DOHH2 (cell line): ENCODE data around the gene PLPP7.

Experiments used
- H3F3A ChIP-seq: fragments of 200-600 bp; sonication (generic), shearing (Covaris generic); 2 replicates; pipeline ENCODE4 v1.6.0; 2016; ENCODE audit warnings: antibody characterized with exemption, mild to moderate bottlenecking; ENCODE audit not compliant: control insufficient read depth, insufficient read depth
- H3K27ac ChIP-seq: fragments of 200-600 bp; sonication (generic); 2 replicates; pipeline ENCODE4 v1.5.1; 2014; ENCODE audit warnings: low read depth, mild to moderate bottlenecking, low read length, moderate library complexity
- H3K27me3 ChIP-seq: fragments of 200-600 bp; sonication (generic); 2 replicates; pipeline ENCODE4 v1.6.1; 2014; ENCODE audit warnings: mild to moderate bottlenecking, low read length, mixed read lengths; ENCODE audit not compliant: control insufficient read depth
- H3K36me3 ChIP-seq: fragments of 200-600 bp; sonication (generic); 2 replicates; pipeline ENCODE4 v1.6.1; 2014; ENCODE audit warnings: mild to moderate bottlenecking, low read length, moderate library complexity, mixed read lengths; ENCODE audit not compliant: control insufficient read depth
- H3K4me1 ChIP-seq: fragments of 200-600 bp; sonication (generic); 2 replicates; pipeline ENCODE4 v1.6.1; 2014; ENCODE audit warnings: mild to moderate bottlenecking, low read length, mixed read lengths; ENCODE audit not compliant: control insufficient read depth
- H3K4me2 ChIP-seq: fragments of 200-600 bp; sonication (generic); 2 replicates; pipeline ENCODE4 v1.6.0; 2014; ENCODE audit warnings: mild to moderate bottlenecking, low read length, moderate library complexity
- H3K4me3 ChIP-seq: fragments of 200-600 bp; sonication (generic); 2 replicates; pipeline ENCODE4 v1.5.1; 2014; ENCODE audit warnings: mild to moderate bottlenecking, low read length, mixed read lengths
- H3K79me2 ChIP-seq: fragments of 200-600 bp; sonication (generic); 2 replicates; pipeline ENCODE4 v1.6.1; 2014; ENCODE audit warnings: mild to moderate bottlenecking, low read length, mixed read lengths; ENCODE audit not compliant: control insufficient read depth
- H3K9me2 ChIP-seq: fragments of 200-600 bp; sonication (generic); replicated peaks from 2 replicates; pipeline ENCODE4 v1.6.1; 2014; ENCODE audit warnings: mild to moderate bottlenecking, low read length, mixed read lengths; ENCODE audit not compliant: control insufficient read depth
- H3K9me3 ChIP-seq: fragments of 200-600 bp; sonication (generic); 2 replicates; pipeline ENCODE4 v1.6.1; 2014; ENCODE audit warnings: antibody characterized with exemption, low read length, mixed read lengths; ENCODE audit not compliant: control insufficient read depth, insufficient read depth
- H4K20me1 ChIP-seq: fragments of 200-600 bp; sonication (generic); 2 replicates; pipeline ENCODE4 v1.6.0; 2014; ENCODE audit warnings: low read depth, mild to moderate bottlenecking, antibody characterized with exemption, low read length, moderate library complexity; ENCODE audit not compliant: control insufficient read depth, insufficient read depth
- EZH2phosphoT487 ChIP-seq: fragments of 200-600 bp; sonication (generic); IDR thresholded peaks from 2 replicates; pipeline ENCODE4 v1.6.1; 2017; ENCODE audit warnings: borderline replicate concordance, mild to moderate bottlenecking, antibody characterized with exemption, low read length, moderate library complexity, mixed read lengths
- TF ChIP-seq, protein P1 (sequence below): fragments of 200-600 bp; sonication (generic); IDR thresholded peaks from one replicate; pipeline ENCODE4 v1.5.1; 2014; ENCODE audit warnings: antibody characterized with exemption, mild to moderate bottlenecking, low read depth, low read length; ENCODE audit not compliant: poor library complexity, severe bottlenecking

PLPP7 gene

DNA sequence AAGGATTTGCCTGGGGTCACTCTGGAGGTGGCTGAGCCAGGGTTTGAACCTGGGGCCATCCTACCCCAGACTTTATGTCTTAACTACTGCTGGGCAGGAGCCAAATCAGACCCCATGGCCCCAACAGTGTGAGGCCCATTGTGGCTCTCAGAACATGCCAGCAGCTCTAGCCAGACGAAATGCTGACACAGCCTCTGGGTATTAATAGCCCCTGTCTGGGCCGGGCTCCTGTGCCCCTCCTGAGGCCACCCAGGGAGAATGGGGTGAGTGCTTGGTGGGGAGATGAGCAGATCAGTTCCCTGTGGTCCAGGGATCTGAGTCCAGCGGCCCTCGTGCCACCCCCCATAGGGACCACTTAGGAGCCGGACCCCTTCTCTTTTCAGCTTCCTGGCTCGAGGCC, 2.2 kb upstream of the PLPP7 start:
- Histone ChIP-seq H3K9me3 (no peaks in the 10 kb centered on the region), H4K20me1 (no peaks in the 10 kb centered on the region), H3F3A (no peaks in the 10 kb centered on the region), H3K4me1 (peaks cover 5% of the 10 kb centered on the region; the same call in 1 of the 2 replicates), H3K27me3 (no peaks in the 10 kb centered on the region), H3K4me3 (no peak overlapping the region), H3K36me3 (no peaks in the 10 kb centered on the region), H3K4me2 (no peak overlapping the region), H3K27ac (no peak overlapping the region), H3K9me2 (no peaks in the 10 kb centered on the region), H3K79me2 (no peaks in the 10 kb centered on the region)
- no peak for TF ChIP-seq EZH2phosphoT487

DNA sequence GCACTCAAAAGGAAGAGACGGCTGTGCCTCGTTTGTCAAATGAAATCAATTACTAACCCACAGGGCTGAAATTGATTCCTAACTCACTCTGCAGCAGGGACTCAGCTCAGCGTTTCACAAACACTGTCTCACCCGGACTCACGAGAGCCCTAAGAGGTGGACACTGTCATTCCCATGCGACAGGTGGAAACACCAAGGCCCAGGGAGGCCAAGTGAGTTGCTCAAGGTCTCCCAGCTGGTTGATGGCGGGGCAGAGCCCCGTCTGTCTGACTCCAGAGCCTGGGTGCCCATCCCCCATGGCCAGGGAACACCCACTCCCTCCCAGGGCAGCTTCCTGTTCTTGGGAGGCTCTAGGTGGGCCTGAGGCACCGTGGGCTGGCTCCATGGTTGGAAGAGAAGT, 1.3 kb upstream of the PLPP7 start:
- no peaks in the 10 kb centered on the region for H3F3A ChIP-seq
- H4K20me1 ChIP-seq, result no peaks in the 10 kb centered on the region
- no peaks in the 10 kb centered on the region for H3K9me2 ChIP-seq
- no peaks in the 10 kb centered on the region for H3K9me3 ChIP-seq
- H3K36me3 ChIP-seq, result no peaks in the 10 kb centered on the region
- H3K79me2 ChIP-seq, result no peaks in the 10 kb centered on the region
- H3K4me1 ChIP-seq, result peaks cover 5% of the 10 kb centered on the region; the same call in 1 of the 2 replicates
- H3K4me3 ChIP-seq, result no peak overlapping the region
- no peak overlapping the region for H3K4me2 ChIP-seq
- H3K27ac ChIP-seq, result no peak overlapping the region
- TF ChIP-seq, protein P1, sequence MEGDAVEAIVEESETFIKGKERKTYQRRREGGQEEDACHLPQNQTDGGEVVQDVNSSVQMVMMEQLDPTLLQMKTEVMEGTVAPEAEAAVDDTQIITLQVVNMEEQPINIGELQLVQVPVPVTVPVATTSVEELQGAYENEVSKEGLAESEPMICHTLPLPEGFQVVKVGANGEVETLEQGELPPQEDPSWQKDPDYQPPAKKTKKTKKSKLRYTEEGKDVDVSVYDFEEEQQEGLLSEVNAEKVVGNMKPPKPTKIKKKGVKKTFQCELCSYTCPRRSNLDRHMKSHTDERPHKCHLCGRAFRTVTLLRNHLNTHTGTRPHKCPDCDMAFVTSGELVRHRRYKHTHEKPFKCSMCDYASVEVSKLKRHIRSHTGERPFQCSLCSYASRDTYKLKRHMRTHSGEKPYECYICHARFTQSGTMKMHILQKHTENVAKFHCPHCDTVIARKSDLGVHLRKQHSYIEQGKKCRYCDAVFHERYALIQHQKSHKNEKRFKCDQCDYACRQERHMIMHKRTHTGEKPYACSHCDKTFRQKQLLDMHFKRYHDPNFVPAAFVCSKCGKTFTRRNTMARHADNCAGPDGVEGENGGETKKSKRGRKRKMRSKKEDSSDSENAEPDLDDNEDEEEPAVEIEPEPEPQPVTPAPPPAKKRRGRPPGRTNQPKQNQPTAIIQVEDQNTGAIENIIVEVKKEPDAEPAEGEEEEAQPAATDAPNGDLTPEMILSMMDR, result no peak
- no peaks in the 10 kb centered on the region for H3K27me3 ChIP-seq

DNA sequence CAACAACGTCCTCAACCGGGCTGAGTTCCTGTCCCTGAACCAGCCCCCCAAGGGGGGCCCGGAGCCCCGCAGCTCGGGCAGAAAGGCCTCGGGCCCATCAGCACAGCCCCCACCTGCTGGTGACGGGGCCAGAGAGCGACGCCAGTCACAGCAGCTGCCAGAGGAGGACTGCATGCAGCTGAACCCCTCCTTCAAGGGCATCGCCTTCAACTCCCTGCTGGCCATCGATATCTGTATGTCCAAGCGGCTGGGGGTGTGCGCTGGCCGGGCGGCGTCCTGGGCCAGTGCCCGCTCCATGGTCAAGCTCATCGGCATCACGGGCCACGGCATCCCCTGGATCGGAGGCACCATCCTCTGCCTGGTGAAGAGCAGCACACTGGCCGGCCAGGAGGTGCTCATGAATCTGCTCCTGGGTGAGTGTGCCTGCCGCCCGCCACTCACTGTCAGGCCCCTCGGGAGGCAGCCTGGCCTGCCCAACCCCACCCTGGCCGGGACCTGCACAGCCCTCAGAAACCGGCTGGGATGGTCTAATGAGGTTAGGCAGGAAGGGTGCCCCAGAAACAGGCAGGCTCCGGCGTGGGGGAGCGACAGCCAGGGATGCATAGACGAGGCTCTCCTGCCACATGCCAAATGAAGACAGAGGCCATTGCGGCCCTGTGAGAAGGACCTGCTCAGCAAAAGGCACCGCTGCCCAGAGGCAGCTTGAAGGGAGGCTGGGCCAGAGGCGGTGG, 678 bp downstream of the PLPP7 start:
- Histone ChIP-seq H3F3A (no peaks in the 10 kb centered on the region), H3K4me1 (peaks cover 5% of the 10 kb centered on the region; the same call in 1 of the 2 replicates), H3K4me2 (peak overlapping the region; percentile 30), H3K79me2 (no peaks in the 10 kb centered on the region), H3K4me3 (no peak overlapping the region), H3K27ac (no peak overlapping the region), H3K36me3 (no peaks in the 10 kb centered on the region), H4K20me1 (no peaks in the 10 kb centered on the region), H3K9me3 (no peaks in the 10 kb centered on the region), H3K9me2 (no peaks in the 10 kb centered on the region), H3K27me3 (no peaks in the 10 kb centered on the region)
- TF ChIP-seq, protein P1, result no peak

DNA sequence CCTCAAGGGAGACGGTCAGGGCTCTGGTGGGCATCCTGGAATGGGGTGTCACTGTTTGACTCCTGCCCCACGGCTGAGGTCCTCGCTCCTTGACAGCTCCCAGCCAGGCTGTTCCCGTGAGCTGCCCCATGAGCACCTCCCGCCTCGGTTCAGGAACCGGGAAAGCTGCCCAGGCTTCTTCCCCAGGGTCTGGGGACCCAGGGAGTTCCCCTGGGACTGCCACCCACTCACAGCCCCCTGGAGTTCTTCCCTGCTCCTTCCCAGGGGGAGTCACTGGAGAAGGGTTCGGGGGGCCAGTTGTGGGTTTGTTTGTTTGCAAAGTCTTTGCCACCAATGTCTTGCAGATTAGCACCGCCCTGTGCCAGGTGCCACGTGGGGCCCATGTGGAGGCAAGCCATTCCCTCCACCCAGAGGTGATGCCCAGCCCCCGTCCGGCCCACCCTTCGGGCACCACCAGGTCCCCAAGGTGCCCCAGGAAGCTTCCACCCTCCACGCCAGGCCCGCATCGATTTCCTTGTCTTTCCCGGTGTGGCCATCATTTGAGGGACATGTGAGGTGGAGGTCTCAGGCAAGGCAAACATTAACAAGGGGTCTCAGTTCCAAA, 1.3 kb downstream of the PLPP7 start:
- no peaks in the 10 kb centered on the region for H3K9me2 ChIP-seq
- no peaks in the 10 kb centered on the region for H4K20me1 ChIP-seq
- H3K4me1 ChIP-seq, result peaks cover 5% of the 10 kb centered on the region; the same call in 1 of the 2 replicates
- H3K36me3 ChIP-seq, result no peaks in the 10 kb centered on the region
- H3K27me3 ChIP-seq, result no peaks in the 10 kb centered on the region
- no peaks in the 10 kb centered on the region for H3K9me3 ChIP-seq
- H3K4me2 ChIP-seq, result no peak overlapping the region
- no peak for TF ChIP-seq EZH2phosphoT487
- TF ChIP-seq, protein P1, result no peak
- no peaks in the 10 kb centered on the region for H3K79me2 ChIP-seq
- no peak overlapping the region for H3K4me3 ChIP-seq
- no peaks in the 10 kb centered on the region for H3F3A ChIP-seq
- no peak overlapping the region for H3K27ac ChIP-seq
